NK-92 (cell line): ENCODE results near the gene APOA1.
"Not testable (repeated sequence)": the region's sequence is repeated elsewhere in the genome, so short reads cannot be mapped to it uniquely, and the experiment has no call there.

Experiments
- DNase-seq: peaks from one replicate; lab custom pipeline; 2025; ENCODE audit not compliant: unreplicated experiment; lab: John Stamatoyannopoulos, UW

Gene APOA1

GRCh38 chr11:116821050-116821918, 16.1 kb downstream of the APOA1 start:
- DNase-seq = no peak

DNA sequence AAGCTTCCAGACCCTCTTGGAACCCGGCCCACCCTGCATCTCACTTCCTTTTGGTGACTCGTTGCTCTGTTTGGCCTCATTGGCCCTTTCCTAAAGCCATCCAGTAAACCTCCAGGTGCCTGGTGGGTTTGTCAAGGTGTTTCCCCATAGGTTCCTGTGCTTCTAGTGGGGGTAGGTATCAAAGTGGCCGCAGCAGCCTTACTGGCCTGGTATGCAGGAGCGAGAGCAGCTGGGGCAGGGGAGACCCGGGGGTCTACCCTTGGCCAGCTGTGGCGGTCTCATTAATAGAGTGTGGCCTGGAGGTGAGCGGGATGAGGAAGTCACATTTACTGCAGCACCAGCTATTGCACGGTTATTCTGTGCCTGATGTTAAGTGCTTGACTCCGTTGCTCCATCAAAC, 18.4 kb downstream of the APOA1 start:
- DNase-seq = no peak

DNA sequence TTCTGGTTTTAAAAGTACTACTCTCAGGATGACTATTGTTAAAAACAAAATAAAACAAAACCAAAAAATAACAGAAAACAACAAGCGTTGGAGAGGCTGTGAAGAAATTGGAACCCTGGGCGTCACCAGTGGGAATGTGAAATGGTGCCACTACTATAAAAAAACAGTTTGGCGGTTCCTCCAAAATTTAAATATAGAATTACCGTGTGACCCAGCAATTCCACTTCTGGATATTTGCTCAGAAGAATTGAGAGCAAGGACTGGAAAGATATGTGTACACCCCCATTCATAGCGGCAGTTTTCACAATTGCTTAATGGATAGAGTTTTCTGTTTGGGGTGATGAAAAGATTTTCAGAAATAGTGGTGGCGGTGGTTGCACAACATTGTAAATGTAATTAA, 22.9 kb downstream of the APOA1 start:
- no peak for DNase-seq

DNA sequence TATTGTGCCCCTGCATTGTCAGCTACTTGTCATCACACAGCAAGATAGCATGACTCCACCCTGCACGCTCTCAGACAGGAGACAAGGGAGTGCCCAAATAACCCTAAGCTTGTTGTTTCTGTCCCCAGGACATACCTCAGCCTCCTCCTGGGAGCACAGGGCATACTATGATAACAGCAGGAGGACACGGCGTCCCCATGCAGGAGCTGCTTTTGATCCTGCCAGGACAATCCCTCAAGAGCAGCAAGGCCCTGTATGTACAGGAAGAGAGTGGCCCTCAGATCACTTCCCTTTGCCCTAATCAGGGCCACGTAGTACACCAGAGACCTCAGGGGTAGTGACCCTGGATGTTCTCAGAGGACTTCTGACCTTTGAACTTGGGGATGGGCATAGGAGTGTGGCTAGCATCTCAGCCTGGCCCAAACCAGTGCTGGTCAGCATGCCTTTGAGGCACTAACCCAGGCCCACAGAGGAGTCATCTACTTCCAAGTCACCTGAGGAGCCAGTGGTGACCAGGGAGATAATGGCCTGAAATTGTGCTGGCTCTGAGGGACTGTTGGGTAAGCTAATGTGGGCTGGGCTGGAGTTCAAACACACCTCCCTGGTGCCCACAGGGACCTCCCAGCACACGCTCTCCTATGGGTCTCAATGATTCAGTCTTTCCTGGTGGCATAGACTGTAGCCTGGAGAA, 23.5 kb downstream of the APOA1 start:
- no peak for DNase-seq

DNA sequence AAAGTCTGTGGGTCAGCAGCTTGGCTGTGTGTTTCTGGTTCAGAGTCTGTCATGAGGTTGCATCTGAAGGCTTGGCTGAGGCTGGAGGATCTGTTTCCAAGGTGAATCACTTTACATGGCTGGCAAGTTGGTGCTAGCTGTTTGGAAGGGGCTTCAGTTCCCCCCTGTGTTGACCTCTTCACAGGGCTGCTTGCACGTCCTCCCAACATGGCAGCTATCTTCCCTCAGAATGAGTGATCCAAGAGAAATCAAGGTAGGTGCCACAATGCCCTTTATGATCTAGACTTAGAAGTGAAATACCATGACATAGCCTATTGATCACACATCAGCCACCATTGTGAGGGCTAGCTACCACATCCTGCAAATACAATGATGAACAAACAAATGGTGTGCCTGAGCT, 24.3 kb downstream of the APOA1 start:
- DNase-seq = no peak

DNA sequence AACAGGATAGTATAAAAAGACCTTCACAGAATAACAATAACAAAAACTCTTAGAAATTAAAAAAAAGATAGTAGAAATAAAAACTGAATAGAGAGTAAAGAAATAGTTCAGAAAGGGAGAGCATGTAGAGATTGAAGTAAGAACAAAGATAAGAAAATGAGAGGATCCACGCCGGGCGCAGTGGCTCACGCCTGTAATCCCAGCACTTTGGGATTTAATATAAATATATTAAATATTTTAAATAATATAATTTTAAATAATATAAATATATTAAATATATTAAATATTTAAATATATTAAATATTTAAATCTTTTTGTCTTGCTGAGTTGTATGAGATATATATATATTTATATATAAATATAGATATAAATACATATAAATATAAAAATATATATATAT, 25.3 kb downstream of the APOA1 start:
- no peak for DNase-seq

DNA sequence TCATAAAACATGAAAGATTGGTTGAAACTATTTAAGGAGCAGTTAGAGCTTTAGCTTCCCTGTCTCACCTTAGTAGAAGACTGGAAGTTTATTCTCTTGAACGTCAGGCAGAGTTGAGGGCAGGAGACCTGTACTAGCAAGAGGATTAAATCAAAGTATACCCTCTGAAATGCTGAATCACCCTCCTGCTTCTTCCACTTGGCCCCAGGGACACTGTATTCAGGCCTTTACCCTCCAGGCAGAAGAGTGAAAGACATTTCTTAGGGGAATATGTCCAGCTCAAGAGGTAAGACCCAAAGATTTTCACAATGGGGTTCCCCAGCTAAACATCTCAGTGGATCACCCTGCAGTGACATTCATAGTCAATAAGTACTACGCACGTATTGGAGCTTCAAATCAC, 26.2 kb downstream of the APOA1 start:
- DNase-seq = no peak

DNA sequence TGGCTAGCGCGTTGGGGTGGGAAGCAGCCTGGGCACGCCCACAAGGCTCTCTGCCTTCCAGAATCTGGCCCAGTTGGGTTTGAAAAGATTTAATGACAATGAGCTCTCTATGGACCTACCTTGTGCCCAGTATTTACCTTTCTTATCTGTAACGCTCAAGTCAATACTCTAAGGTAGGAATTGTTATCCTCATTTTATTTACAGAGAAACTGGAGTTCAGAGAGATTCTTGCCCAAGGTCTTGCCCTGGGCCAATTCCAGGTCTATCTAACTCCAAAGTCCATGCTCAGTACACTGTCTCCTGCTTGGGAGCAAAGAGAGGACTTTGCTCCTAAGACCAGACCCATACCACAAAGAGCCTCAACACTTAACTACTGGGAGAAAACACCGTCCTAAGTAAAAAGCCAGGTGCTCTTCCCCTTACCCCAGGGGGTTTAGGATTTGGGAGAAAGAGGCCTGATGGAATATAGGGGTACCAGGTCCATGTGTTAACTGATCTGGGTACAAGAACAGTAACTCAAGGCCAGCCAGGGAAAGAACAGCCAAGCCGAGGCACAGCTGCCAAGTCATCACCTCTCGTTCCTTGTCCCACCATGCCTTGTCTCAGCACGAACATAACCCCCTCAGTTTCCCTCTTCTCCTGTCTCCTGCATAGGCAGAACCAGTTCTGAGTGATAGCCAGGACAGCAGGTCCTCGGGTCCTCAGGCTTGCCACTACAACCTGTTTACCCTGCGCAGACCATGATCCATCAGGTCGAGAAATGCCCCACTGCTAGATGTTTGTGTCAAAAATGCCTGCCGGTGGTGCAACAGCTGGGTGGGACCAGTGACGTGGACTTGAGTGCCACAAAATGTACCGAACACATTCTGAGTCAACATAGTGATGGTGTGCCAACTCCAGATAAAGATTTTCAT, 28.9 kb downstream of the APOA1 start:
- no peak for DNase-seq

DNA sequence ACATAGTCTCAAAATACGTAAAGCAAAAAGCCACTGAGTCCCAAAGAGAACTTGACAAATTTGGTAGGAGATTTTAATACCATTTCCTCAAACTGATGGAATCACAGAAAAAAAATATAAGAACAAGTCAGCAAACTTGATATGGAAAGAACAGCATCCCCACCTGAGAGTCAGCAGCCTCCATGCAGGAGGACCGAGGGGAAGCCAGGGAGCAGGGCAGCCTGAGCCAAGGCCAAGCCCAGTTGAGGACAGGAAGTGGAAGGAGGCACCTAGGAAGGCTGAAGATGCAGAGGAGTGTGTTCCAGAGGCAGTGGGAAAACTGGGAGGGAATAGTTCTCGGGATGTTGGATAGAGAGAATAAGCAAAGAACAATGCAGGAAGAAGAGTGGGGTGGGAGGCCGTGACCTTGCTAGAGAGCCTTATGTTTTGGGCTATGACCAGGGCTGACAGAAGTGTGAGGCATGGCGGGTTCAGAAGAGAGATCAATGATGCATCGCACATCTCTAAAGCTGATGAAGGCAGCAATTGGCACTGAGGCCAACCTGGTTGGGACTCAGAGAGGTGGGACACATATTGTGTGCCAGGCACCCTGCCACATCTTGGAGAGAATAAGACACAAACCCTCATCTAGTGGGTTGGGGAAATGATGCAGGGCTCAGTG, 29.7 kb downstream of the APOA1 start:
- DNase-seq = no peak

- no peak for DNase-seq
Measured at GRCh38 chr11:116804001-116804400, 33.4 kb downstream of the APOA1 start.

DNA sequence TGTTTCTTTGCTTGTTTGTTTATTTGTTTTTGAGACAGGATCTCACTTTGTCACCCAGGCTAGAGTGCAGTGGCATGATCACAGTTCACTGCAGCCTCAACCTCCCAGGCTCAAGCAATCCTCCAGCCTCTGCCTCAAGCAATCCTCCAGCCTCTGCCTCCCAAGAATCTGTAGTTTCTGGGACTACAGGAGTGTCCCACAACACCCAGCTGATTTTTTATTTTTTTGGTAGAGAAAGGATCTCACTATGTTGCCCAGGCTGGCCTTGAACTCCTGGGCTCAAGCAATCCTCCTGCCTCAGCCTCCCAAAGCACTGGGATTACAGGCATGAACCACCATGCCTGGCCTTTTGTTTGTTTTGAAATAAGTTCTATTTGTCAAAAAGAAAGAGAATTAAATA, 35.8 kb downstream of the APOA1 start:
- DNase-seq = not testable (repeated sequence)

- no peak for DNase-seq
Measured at GRCh38 chr11:116800610-116801009, 36.8 kb downstream of the APOA1 start.

DNA sequence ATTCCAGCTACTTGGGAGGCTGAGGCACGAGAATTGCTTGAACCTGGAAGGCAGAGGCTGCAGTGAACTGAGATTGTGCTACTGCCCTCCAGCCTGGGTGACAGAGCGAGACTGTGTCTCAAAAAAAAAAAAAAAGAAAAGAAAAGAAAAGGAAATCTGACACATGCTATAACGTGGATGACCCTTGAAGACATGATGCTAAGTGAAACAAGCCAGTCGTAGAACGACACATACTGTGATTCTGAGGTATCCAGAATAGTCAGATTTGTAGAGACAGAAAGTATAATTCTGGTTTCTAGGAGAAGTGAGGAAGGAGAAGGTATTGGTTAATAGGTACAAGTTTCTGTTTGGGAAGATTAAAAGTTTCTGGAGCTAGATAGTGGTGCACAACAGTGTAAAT, 39.1 kb downstream of the APOA1 start:
- DNase-seq = no peak

DNA sequence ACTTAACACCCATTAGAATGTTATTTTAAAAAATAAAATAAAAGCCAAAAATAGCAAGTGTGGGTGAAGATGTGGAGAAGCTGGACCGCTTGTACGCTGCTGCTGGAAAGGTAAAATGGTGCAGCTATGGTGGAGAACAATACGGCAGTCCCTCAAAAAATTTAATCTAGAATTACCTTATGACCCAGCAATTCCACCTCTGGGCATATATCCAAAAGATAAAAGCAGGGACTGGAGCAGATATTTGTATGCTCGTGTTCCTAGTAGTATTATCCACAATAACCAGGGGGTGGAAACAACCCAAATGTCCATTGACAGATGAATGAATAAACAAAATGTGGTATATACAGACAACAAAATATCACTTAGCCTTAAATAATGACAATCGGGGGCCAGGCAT, 39.6 kb downstream of the APOA1 start:
- no peak for DNase-seq

DNA sequence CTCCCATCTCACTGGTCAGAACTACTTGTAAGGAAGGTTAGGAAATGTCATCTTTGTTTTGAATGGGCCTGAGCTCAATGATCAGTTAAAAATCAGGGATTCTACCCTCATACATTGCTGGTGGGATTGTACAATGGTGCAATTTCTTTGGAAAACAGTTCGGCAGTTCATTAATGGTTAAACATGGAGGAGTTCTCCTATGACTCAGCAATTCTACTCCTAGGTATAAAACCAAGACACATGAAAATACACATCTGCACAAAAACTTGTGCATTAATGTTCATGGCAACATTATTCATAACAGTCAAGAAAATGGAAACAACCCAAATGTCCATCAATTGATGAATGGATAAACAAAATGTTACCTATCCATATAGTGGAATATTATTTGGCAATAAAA, 40.9 kb downstream of the APOA1 start:
- DNase-seq = no peak

DNA sequence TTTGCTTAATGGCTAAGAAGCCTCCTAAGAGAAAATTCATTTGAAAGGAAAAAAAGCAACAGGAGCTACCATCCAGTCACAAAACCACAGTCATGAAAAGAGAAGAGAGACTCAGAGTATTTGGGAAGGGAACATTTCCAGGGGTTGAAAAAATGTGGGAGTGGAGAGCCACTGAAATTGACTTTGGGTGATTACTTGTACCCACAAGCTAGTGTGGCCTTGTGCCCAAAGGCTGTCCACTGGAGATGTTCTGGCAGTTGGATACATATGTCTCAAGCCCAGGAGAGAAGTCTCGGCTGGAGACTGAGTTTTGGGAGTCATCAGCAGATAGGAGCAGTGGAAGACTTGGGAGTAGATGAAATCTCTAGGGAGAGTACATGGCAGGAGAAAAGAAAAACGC, 42.6 kb downstream of the APOA1 start:
- no peak for DNase-seq

- DNase-seq = no peak
Measured at GRCh38 chr11:116793772-116794097, 43.7 kb downstream of the APOA1 start.

DNA sequence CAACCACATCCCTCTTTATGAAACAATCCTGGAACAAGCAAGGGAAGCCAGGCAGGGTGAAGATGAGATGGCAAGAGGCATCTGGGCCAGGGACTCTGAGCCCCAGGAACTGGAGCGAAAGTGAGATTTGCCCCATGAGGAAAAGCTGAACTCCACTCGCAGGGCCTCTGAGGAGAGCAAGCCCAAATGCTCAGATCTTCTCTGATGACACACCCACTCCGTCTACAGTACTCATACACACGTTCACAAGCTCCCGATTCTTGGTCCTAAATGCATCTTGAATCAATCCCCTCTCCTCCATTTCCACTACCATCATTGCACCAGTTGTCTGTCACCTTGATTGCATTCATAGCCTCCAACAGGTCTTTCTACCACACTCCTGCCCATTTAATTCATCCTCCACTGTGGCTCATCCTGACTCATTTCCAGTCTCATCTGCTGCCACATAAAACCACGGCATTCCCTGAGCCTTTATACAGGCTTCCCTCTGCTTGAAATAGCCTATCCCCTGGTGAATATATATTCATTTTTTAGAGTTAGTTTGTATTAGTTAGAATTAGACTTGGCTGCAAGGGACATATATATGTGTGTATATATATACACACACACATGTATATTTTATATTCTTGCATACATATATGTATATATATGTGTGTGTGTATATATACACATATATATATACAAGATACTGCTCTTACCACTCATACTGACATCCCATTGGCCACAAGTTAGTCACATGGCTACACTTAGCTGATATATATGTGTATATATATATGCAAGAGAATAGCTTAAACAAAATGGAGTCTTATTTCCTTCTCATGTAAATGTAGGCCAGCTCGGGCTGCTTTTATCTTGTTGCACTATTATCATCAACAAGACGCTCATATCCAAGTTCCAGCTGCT, 44.3 kb downstream of the APOA1 start:
- no peak for DNase-seq

- no peak for DNase-seq
Measured at GRCh38 chr11:116792144-116792868, 45.1 kb downstream of the APOA1 start.

- DNase-seq = no peak
Measured at GRCh38 chr11:116791813-116792143, 45.6 kb downstream of the APOA1 start, which contains the start of gene APOA5. Gene APOA5, minus strand, starts transcription at chr11:116791879. Its CDS starts 19 bp downstream, at chr11:116791860.
